ENCODE results near the gene ANKRD40CL. TPM values are rescaled to one million over a fixed set of nuclear protein-coding genes. Genes with fewer than 3 reads are reported as not detected.

ANKRD40CL gene
- total RNA-seq, 3 donors from 2014 or later (not counting 1 experiment from before 2014, with no cell fraction given): not detected

DNA sequence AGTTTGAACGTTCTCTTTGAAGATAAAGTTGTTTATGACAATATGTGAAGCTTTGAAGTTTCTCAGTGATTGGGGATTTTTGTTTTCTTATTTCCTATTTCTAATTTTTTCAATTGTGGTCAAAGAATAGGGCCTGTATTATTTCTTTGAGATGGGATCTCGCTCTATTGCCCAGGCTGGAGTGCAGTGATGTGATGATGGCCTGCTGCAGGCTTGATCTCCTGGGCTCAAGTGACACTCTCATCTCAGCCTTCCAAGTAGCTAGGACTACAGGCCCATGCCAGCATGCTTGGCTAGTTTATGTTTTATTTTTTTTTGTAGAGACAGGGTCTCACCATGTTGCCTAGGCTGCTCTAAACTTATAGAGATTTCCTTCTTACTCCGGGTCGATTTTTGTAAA lies 11.7 kb upstream of the ANKRD40CL start:
- Mint-ChIP-seq H3K4me1 (peaks cover 0 to 13% of the 10 kb centered on the region in 2 donors), H3K36me3 (no peaks in the 10 kb centered on the region), H3K27ac (no peak overlapping the region), H3K9me3 (no peaks in the 10 kb centered on the region), H3K4me3 (no peak overlapping the region), H3K27me3 (ENCODE audit: low read depth in 2 of 2) (peaks cover 0 to 6% of the 10 kb centered on the region in 2 donors)
- Histone ChIP-seq H3K4me3 (ENCODE audit: low read length) (no peak overlapping the region), H3K4me1 (ENCODE audit: control insufficient read depth, insufficient read depth, low read length) (peaks cover 32% of the 10 kb centered on the region), H3K27ac (ENCODE audit: low read length) (no peak overlapping the region), H3K27me3 (ENCODE audit: control insufficient read depth, insufficient read depth, low read length) (peaks cover 6% of the 10 kb centered on the region), H3K36me3 (ENCODE audit: control insufficient read depth, insufficient read depth, low read length) (no peaks in the 10 kb centered on the region), H3K9me3 (ENCODE audit: control insufficient read depth, insufficient read depth, low read length) (no peaks in the 10 kb centered on the region)
- TF ChIP-seq, protein P1, sequence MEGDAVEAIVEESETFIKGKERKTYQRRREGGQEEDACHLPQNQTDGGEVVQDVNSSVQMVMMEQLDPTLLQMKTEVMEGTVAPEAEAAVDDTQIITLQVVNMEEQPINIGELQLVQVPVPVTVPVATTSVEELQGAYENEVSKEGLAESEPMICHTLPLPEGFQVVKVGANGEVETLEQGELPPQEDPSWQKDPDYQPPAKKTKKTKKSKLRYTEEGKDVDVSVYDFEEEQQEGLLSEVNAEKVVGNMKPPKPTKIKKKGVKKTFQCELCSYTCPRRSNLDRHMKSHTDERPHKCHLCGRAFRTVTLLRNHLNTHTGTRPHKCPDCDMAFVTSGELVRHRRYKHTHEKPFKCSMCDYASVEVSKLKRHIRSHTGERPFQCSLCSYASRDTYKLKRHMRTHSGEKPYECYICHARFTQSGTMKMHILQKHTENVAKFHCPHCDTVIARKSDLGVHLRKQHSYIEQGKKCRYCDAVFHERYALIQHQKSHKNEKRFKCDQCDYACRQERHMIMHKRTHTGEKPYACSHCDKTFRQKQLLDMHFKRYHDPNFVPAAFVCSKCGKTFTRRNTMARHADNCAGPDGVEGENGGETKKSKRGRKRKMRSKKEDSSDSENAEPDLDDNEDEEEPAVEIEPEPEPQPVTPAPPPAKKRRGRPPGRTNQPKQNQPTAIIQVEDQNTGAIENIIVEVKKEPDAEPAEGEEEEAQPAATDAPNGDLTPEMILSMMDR (IDR thresholded peaks at IDR 0.05): no peak
- ATAC-seq (no peak), DNase-seq (no peak)
- intact Hi-C loops (cut with micrococcal nuclease): no loop called here
- 91% methylated on average over 1 of the region's 4 CpGs for WGBS (ENCODE audit: insufficient coverage)

DNA sequence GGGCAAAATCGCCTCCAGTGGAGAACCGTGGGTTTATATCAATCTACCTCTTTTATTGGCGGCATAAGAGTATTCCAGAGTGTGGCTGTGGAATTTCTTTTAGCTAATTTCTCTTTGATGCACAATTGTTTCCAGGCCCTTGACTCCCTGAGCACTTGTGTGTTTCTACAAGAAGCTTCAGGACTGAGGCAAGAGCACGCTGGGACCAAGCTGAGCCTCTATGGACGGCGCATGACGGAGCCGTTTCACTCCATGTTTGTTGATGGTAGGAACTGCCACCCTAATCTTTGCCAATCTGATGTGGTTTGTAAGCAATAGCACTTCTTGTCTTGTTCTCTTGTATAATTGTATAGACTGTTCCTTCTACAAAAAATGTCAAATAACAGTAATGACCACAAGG lies 11.2 kb upstream of the ANKRD40CL start:
- intact Hi-C loops (cut with micrococcal nuclease): no loop called here
- H3K27me3 ChIP-seq (ENCODE audit: control insufficient read depth, insufficient read depth, low read length): peaks cover 6% of the 10 kb centered on the region
- 90% methylated on average over 8 of the region's 8 CpGs for WGBS (ENCODE audit: insufficient coverage)
- Mint-ChIP-seq H3K4me1 (peaks cover 0 to 15% of the 10 kb centered on the region in 2 donors), H3K9me3 (no peaks in the 10 kb centered on the region), H3K4me3 (no peak overlapping the region), H3K27me3 (ENCODE audit: low read depth in 2 of 2) (peaks cover 0 to 6% of the 10 kb centered on the region in 2 donors), H3K36me3 (no peaks in the 10 kb centered on the region), H3K27ac (no peak overlapping the region)
- TF ChIP-seq, protein P1 (IDR thresholded peaks at IDR 0.05): no peak
- peaks cover 32% of the 10 kb centered on the region for H3K4me1 ChIP-seq (ENCODE audit: control insufficient read depth, insufficient read depth, low read length)
- DNase-seq (no peak), ATAC-seq (no peak)
- H3K36me3 ChIP-seq (ENCODE audit: control insufficient read depth, insufficient read depth, low read length): no peaks in the 10 kb centered on the region
- H3K9me3 ChIP-seq (ENCODE audit: control insufficient read depth, insufficient read depth, low read length): no peaks in the 10 kb centered on the region
- no peak overlapping the region for H3K4me3 ChIP-seq (ENCODE audit: low read length)
- H3K27ac ChIP-seq (ENCODE audit: low read length): no peak overlapping the region

DNA sequence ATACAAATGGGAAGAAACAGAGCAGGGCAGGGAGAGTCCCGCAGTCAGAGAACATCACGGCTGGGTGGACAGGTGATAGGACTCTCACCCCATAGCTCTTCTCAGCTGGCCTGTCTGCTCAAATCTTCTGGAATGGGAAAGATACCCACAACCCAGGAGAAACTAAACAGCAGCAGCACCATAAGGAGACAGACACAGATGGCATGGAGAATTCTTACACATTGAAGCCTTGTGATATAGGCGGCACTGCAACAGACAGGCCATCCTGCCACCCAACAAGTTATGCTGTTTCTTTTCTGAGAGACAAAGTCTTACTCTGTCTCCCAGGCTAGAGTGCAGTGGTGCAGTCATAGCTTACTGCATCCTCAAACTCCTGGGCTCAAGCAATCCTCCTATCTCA lies 8.6 kb upstream of the ANKRD40CL start:
- H3K27me3 Mint-ChIP-seq (ENCODE audit: low read depth in 2 of 2): peaks cover 0 to 2% of the 10 kb centered on the region in 2 donors
- no peak overlapping the region for H3K4me3 Mint-ChIP-seq
- no peaks in the 10 kb centered on the region for H3K9me3 Mint-ChIP-seq
- peaks cover 20% of the 10 kb centered on the region for H3K4me1 ChIP-seq (ENCODE audit: control insufficient read depth, insufficient read depth, low read length)
- H3K27ac ChIP-seq (ENCODE audit: low read length): no peak overlapping the region
- 98% methylated on average over 3 of the region's 3 CpGs for WGBS (ENCODE audit: insufficient coverage)
- no peaks in the 10 kb centered on the region for H3K27me3 ChIP-seq (ENCODE audit: control insufficient read depth, insufficient read depth, low read length)
- H3K4me3 ChIP-seq (ENCODE audit: low read length): no peak overlapping the region
- H3K36me3 ChIP-seq (ENCODE audit: control insufficient read depth, insufficient read depth, low read length): no peaks in the 10 kb centered on the region
- no peaks in the 10 kb centered on the region for H3K9me3 ChIP-seq (ENCODE audit: control insufficient read depth, insufficient read depth, low read length)
- no peak overlapping the region for H3K27ac Mint-ChIP-seq
- H3K36me3 Mint-ChIP-seq: no peaks in the 10 kb centered on the region
- ATAC-seq (no peak), DNase-seq (no peak)
- H3K4me1 Mint-ChIP-seq: peaks cover 0 to 20% of the 10 kb centered on the region in 2 donors
- TF ChIP-seq, protein P1 (IDR thresholded peaks at IDR 0.05): no peak
- intact Hi-C loops (cut with micrococcal nuclease): no loop called here

DNA sequence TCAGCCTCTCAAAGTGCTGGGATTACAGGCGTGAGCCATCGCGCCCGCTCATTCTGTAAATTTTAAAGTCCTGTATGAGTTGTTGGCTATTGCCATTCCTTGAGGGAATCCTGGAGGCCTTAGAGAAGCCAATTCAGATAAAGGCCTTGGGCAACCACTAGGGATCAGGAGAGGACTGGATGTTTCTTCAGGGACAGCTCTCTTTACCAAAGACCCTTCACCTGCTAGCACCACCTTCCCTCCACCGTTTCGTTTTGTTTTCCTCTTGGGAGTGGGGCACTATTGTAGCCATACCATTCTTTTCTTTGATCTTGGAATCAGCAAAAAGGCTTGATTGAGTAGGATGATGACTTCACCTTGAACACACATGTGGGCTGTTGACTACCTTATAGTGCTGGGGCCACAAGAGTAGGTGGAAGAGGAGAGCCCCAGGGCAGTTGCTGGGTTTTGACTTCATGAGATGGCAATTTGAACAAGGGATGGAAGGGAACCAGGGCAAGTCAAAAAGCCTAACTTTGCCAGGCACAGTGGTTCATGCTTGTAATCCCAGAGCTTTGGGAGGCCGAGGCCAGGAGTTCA lies 7.0 kb upstream of the ANKRD40CL start:
- no peak overlapping the region for H3K4me3 Mint-ChIP-seq
- 90% methylated on average over 7 of the region's 7 CpGs for WGBS (ENCODE audit: insufficient coverage)
- intact Hi-C loops (cut with micrococcal nuclease): no loop called here

More for the DNA sequence above, 7.0 kb upstream of the ANKRD40CL start:
- no peaks in the 10 kb centered on the region for H3K27me3 ChIP-seq (ENCODE audit: control insufficient read depth, insufficient read depth, low read length)
- no peaks in the 10 kb centered on the region for H3K9me3 ChIP-seq (ENCODE audit: control insufficient read depth, insufficient read depth, low read length)
- peaks cover 4% of the 10 kb centered on the region for H3K4me1 ChIP-seq (ENCODE audit: control insufficient read depth, insufficient read depth, low read length)
- no peaks in the 10 kb centered on the region for H3K9me3 Mint-ChIP-seq
- no peak overlapping the region for H3K27ac Mint-ChIP-seq
- no peaks in the 10 kb centered on the region for H3K36me3 Mint-ChIP-seq
- ATAC-seq (no peak), DNase-seq (no peak)
- H3K4me1 Mint-ChIP-seq: peaks cover 0 to 13% of the 10 kb centered on the region in 2 donors
- H3K27me3 Mint-ChIP-seq (ENCODE audit: low read depth in 2 of 2): peaks cover 0 to 2% of the 10 kb centered on the region in 2 donors
- no peak overlapping the region for H3K4me3 ChIP-seq (ENCODE audit: low read length)
- H3K36me3 ChIP-seq (ENCODE audit: control insufficient read depth, insufficient read depth, low read length): no peaks in the 10 kb centered on the region
- TF ChIP-seq, protein P1 (IDR thresholded peaks at IDR 0.05): no peak
- no peak overlapping the region for H3K27ac ChIP-seq (ENCODE audit: low read length)
